IPS-18a (cell line): ENCODE results near the gene UQCRC1.

ENCODE experiments used
- H3K27ac ChIP-seq: one replicate; pipeline ENCODE4 v1.5.1; 2013; ENCODE audit warnings: low read length
- H3K27me3 ChIP-seq: one replicate; pipeline ENCODE4 v1.6.1; 2013; ENCODE audit warnings: mild to moderate bottlenecking, low read length; ENCODE audit not compliant: control insufficient read depth, insufficient read depth
- H3K36me3 ChIP-seq: one replicate; pipeline ENCODE4 v1.6.1; 2013; ENCODE audit warnings: low read depth, low read length; ENCODE audit not compliant: control insufficient read depth
- H3K4me1 ChIP-seq: one replicate; pipeline ENCODE4 v1.6.1; 2013; ENCODE audit warnings: low read depth, low read length; ENCODE audit not compliant: control insufficient read depth
- H3K4me3 ChIP-seq: one replicate; pipeline ENCODE4 v1.5.1; 2013; ENCODE audit warnings: low read length
- H3K9ac ChIP-seq: one replicate; pipeline ENCODE4 v1.6.1; 2013; ENCODE audit warnings: mild to moderate bottlenecking, low read length, moderate library complexity
- H3K9me3 ChIP-seq: one replicate; pipeline ENCODE4 v1.6.1; 2013; ENCODE audit warnings: low read depth, low read length; ENCODE audit not compliant: control insufficient read depth

UQCRC1 gene

DNA sequence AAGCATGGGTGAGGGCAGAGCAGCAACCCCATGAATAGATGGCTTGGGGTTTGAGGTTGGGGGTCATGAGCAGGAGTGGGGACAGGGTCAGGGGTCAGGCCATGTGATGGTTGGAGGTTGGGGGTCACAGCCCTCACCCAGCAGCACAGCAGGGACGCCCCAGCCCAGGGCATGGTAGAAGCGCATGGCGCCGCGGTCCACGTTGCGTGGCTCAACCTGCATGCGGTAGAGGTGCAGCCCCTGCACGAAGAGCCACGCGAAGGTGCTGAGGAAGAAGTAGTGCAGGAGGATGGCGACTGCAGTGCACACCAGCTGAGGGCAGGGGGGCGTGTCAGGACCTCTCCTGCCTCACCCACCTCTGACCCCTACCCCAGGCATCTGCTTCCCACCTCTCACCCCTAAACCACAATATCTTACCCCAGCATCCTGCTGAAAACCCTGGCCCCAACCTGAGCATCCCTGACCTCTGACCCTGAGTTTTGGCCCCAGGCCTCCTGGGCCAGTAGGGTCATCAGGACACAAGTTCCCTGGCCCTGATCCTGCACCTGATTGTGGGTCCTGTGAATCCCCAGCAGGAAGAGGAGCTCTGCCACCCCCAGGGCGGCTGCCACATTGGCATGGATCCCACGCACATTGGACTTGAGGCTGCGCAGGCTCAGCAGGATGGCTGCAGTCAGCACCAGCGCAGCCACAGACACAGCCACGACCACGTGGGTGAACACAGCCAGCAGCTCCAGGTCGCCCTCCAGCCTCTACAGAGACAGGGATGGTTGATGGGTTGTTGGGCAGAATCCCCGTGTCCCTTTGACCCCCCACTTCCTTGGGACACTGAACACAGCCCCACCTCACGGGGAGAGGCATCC, 35.7 kb upstream of the UQCRC1 start:
- no peak overlapping the region for H3K9ac ChIP-seq
- peaks cover 13% of the 10 kb centered on the region for H3K36me3 ChIP-seq

DNA sequence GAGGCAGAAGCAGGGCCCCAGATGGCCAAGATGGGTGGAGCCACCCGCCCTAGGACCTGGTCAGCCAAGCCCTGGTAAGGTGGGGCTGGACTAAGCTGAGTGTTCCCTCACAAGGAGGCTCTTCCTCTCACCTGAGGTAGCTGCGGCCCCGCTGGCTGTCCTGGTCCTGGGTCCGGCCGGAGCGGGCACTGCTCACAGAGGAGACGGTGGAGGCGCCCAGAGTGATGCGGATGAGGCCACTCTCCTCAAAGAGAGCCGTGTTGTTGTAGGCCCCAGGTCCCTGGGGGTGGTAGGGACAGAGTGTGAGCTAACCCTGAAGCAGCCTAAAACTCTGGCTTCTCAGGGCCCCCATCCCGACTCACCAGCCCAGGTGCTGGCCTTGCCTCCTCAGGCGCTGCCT, 33.2 kb upstream of the UQCRC1 start:
- peaks cover 17% of the 10 kb centered on the region for H3K36me3 ChIP-seq
- H3K27me3 ChIP-seq = no peaks in the 10 kb centered on the region
- no peaks in the 10 kb centered on the region for H3K9me3 ChIP-seq
- H3K4me1 ChIP-seq = no peaks in the 10 kb centered on the region
- no peak overlapping the region for H3K27ac ChIP-seq
- no peak overlapping the region for H3K4me3 ChIP-seq
- no peak overlapping the region for H3K9ac ChIP-seq

More for the DNA sequence above, 35.7 kb upstream of the UQCRC1 start:
- H3K27me3 ChIP-seq = no peaks in the 10 kb centered on the region
- no peak overlapping the region for H3K4me3 ChIP-seq
- H3K9me3 ChIP-seq = no peaks in the 10 kb centered on the region
- no peaks in the 10 kb centered on the region for H3K4me1 ChIP-seq
- no peak overlapping the region for H3K27ac ChIP-seq

DNA sequence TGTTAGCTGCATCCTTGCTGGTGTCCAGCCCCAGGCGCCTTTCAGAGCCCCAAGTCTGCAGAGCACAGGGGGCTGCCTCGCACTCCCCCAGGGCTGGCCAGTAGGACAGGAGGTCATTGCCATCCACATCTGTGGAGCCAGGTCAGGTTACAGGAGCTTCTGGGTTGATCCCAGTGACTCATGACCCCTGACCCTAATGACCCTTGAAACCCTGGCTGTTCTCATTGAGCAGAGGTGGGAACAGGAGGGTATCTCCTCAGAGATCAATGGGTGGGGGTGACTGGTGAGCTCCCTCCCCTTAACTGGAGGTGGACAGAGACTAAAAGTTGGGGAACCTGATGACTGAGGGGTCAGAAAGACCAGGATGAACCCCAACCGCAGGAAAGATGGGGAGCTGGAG, 31.9 kb upstream of the UQCRC1 start:
- Histone ChIP-seq H3K4me1 (peaks cover 8% of the 10 kb centered on the region), H3K36me3 (peaks cover 13% of the 10 kb centered on the region), H3K9me3 (no peaks in the 10 kb centered on the region), H3K27ac (no peak overlapping the region), H3K4me3 (no peak overlapping the region), H3K27me3 (no peaks in the 10 kb centered on the region), H3K9ac (no peak overlapping the region)

DNA sequence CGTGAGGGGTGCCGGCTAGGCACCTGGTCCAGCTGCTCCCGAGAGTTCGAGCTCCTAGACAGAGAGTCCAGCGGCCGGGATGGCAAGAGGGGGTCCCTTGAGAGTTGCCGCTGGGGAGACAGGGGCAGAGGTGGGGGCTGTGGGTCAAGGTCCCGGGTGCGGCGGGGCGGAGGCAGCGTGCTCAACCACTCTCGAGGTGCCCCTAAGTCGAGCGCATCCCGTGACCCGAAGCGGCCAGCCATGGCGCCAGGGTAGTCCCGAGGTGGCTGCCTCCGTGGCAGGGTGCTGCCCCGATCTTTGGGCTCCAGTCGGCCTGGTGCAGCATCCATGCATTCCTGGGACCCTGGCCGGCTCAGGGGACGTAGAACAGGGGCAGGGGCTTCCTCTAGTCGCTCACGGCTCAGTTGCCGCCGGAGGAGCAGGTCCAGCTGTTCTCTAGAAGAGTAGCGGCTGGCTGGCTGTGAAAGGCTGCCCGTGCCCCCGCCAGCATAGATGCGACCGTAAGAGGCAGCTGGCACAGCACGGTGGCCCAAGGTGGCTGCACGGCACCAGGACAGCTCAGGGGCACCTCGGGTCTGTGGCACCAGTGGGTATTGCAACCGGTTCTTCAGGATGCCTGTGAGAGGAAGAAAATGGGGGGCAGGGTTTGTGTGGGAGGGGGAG, 30.6 kb upstream of the UQCRC1 start:
- Histone ChIP-seq H3K27me3 (no peaks in the 10 kb centered on the region), H3K36me3 (peaks cover 12% of the 10 kb centered on the region), H3K4me1 (peaks cover 12% of the 10 kb centered on the region), H3K9me3 (no peaks in the 10 kb centered on the region), H3K9ac (no peak overlapping the region), H3K27ac (no peak overlapping the region), H3K4me3 (no peak overlapping the region)

DNA sequence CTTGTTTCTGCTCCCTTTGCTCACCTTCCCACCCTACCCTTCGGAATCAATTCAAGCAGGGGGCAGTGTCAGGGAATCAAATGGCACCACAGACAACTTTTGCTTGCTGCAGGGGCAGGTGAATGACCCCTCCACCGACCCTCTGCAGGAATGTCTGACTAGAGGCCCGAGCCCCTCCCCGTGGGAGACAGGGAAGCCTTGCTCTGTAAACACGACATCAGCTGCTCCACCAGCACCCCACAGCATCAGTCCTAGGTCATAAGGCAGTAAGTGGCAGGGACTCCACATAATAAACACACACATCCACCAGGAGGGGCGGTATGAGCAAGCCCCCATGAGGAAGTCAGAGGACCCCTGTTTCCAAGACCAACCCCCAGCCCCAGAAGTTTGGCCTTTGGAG, 27.9 kb upstream of the UQCRC1 start:
- Histone ChIP-seq H3K4me1 (peaks cover 16% of the 10 kb centered on the region), H3K36me3 (peaks cover 10% of the 10 kb centered on the region), H3K27me3 (no peaks in the 10 kb centered on the region), H3K9me3 (no peaks in the 10 kb centered on the region), H3K27ac (no peak overlapping the region), H3K4me3 (no peak overlapping the region), H3K9ac (no peak overlapping the region)

DNA sequence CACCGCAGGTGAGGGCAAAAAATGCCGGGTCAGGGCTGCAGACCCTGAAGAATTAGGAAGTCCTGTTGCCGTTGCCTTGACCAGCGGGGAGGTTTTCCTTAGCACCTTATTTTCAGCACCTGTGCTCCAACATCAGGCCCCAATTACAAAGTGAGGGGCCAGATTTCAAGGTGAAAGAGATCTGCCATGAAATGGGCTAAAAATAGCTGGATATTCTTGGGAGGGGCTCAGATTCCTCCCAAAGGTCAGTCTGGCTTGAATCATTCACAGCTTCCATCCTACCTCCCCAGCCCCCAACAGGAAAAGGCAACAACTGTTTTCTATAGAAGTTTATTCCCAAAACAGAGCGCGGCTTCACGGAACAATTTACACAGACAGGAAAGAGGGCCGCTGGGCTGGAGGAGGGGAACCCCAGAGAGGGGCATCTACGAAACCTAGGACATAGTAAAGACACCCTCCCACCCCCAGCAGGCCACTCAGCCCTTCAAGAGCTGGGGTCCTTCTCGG, 26.8 kb upstream of the UQCRC1 start:
- Histone ChIP-seq H3K9ac (peak overlapping the region; percentile 61), H3K4me1 (peaks cover 16% of the 10 kb centered on the region), H3K4me3 (peak overlapping the region; percentile 53), H3K9me3 (no peaks in the 10 kb centered on the region), H3K27me3 (no peaks in the 10 kb centered on the region), H3K27ac (no peak overlapping the region), H3K36me3 (peaks cover 19% of the 10 kb centered on the region)

DNA sequence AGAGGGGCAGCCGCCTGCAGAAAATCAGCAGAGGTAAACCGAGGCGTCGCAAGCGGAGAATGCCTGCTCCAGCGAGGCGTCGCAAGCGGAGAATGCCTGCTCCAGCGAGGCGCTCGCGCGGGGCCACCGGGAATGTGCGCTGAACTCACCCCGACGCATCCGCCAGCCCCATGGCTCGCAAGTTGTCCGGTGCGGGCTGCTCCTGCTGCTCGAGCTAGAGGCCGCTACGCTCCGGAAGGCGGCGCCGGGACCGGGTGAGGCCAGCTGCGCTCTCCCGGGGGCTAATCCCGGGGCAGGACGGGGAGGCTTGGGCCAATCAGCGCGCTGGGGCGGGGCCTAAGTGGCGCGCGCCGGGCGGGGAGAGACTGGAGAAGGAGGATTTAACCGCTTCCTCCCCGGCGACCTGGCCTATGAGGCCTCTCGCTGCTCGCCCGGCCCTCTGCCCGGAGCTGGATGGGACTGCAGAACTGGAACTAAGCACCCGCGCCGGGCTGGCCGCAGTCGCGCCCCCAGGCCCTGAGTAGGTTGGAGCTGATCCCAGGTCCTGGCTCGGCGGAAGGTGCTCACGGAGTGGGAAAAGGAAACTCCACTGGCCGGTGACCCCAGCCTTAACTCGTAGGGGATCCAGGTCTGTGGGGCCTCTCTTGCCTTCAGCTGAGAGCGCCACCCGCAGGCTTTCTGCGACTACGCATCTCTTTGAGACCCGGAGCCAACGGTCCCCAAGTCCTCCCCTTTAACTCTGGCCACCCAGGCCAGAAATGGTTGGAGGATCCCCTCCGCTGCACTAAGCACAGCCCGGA, 26.0 kb upstream of the UQCRC1 start, which contains the start of gene SLC26A6:
Gene SLC26A6, minus strand, starts transcription at position 240 of the 800 bp plus-strand sequence. Its CDS starts 68 bp downstream, at position 172.
- Histone ChIP-seq H3K27me3 (no peaks in the 10 kb centered on the region), H3K9ac (peak within 1 kb of the TSS; percentile 61), H3K27ac (no peak within 1 kb of the TSS), H3K4me1 (peaks cover 16% of the 10 kb centered on the region), H3K4me3 (peak within 1 kb of the TSS; percentile 53), H3K36me3 (peaks cover 27% of the 10 kb centered on the region), H3K9me3 (no peaks in the 10 kb centered on the region)

DNA sequence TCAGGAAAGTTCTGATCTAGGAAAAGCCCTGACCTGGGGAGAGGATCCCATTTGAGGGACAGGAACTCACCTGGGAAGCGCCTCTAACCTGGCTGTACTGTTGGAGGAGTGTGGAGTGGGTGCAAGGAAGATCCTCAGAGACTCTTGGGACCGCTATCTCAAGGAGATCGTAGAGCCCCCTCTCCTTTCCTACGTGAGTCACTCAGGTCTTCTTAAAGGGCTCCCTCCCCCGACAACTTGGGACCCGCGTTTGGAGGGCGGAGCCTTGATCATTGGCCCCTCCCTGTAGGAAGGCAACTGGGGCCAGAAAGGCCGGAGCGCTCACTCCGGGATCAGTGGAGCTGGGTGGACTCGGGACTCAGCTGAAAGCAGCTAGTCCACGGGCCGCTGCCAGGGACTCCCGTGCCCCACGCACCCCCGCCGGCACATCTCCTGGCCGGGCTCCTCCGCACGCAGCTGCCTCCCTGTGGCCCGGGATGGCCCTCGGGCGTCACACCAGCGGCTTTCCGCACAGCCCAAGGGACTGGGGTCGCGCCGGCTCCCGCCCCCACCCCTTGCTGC, 25.3 kb upstream of the UQCRC1 start:
- Histone ChIP-seq H3K27me3 (no peaks in the 10 kb centered on the region), H3K4me1 (peaks cover 16% of the 10 kb centered on the region), H3K4me3 (peak overlapping the region; percentile 53), H3K27ac (no peak overlapping the region), H3K36me3 (peaks cover 34% of the 10 kb centered on the region), H3K9me3 (no peaks in the 10 kb centered on the region), H3K9ac (peak overlapping the region; percentile 61)

DNA sequence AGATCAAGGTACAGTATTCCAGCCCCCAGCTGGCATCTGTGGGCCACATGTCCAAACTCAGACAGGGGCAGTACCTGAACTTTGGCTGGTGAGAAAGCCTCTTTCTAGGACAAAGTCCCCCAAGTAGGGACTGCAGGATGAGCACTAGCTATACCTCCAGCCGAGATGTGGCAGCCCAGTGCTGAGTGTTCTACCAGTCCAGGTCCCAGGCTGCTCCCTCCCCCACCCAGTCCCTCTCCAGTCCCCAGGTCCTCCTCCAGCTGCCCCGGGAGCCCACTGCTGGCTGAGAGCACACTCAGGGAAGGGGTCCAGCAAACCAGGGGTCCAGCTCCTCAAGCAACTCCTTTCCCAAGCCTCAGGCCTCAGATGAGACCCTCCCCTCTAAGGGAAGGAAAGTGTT, 24.3 kb upstream of the UQCRC1 start:
- peaks cover 16% of the 10 kb centered on the region for H3K4me1 ChIP-seq
- H3K4me3 ChIP-seq = no peak overlapping the region
- no peak overlapping the region for H3K9ac ChIP-seq
- H3K9me3 ChIP-seq = no peaks in the 10 kb centered on the region
- no peaks in the 10 kb centered on the region for H3K27me3 ChIP-seq
- no peak overlapping the region for H3K27ac ChIP-seq
- peaks cover 34% of the 10 kb centered on the region for H3K36me3 ChIP-seq

DNA sequence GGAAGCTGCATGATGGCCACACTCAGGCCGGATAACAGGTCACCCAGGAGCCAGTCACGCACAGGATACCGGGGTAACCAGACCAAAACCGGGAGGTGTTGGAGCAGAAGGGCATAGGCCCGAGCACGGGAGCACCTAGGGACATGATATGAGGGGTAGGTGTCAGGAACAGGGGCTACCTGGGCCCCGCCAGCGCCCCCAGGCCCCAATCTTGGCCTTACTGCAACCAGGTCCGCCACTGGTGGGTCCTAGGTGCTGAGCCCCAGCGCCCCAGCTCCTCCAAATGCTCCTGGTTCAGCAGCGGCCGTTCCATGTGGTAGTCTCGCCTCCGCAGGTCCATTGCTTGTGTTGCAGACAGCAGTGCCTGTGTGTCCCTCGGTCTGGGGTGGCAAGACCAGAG, 23.8 kb upstream of the UQCRC1 start:
- Histone ChIP-seq H3K36me3 (peaks cover 36% of the 10 kb centered on the region), H3K9ac (no peak overlapping the region), H3K4me1 (peaks cover 16% of the 10 kb centered on the region)

More for the DNA sequence above, 23.8 kb upstream of the UQCRC1 start:
- no peaks in the 10 kb centered on the region for H3K27me3 ChIP-seq
- H3K27ac ChIP-seq = no peak overlapping the region
- H3K9me3 ChIP-seq = no peaks in the 10 kb centered on the region
- H3K4me3 ChIP-seq = no peak overlapping the region
